H1 (cell line): Measurements from ENCODE around the gene MGST1. TPM values are rescaled to one million over a fixed set of nuclear protein-coding genes. Genes with fewer than 3 reads are reported as not detected.

Source experiments
- CTCF ChIA-PET: fragments of 300-600 bp; sonication (Branson Sonifier 250); formaldehyde crosslinking; loops from one replicate; lab custom pipeline; 2021; ENCODE audit not compliant: partially characterized antibody; lab: Charles Lee
- POLR2A ChIA-PET: fragments of 300-600 bp; sonication (Branson Sonifier 250); formaldehyde crosslinking; loops from one replicate; lab custom pipeline; 2021; ENCODE audit warnings: inconsistent platforms; ENCODE audit not compliant: partially characterized antibody; lab: Charles Lee
- DNase-seq, 2 experiments: peaks; one replicate each; pipeline versions ENCODE4 v3.0.0 to v3.0.0-alpha.2; 2010 to 2022; ENCODE audit warnings: low spot score in 2 of 2, low read depth in 1 of 2, mixed read lengths in 1 of 2
- FAIRE-seq: peaks from 2 replicates; lab custom pipeline; 2011; peaks lifted over from hg19 to GRCh38; lab: Jason Lieb, UNC
- H2AFZ ChIP-seq: 2 replicates; pipeline ENCODE4 v1.8.1; 2012; ENCODE audit warnings: low read length, inconsistent platforms
- H2AK5ac ChIP-seq: 2 replicates; pipeline ENCODE4 v1.6.1; 2013; ENCODE audit warnings: low read depth, low read length
- H2BK120ac ChIP-seq: replicated peaks from 2 replicates; pipeline ENCODE3; 2013; ENCODE audit warnings: low read depth, low read length, inconsistent platforms
- H2BK12ac ChIP-seq: 2 replicates; pipeline ENCODE4 v1.6.1; 2013; ENCODE audit warnings: low read depth, low read length
- H2BK15ac ChIP-seq: 2 replicates; pipeline ENCODE4 v1.6.1; 2013; ENCODE audit warnings: low read length
- H2BK20ac ChIP-seq: 2 replicates; pipeline ENCODE4 v1.6.1; 2013; ENCODE audit warnings: low read length
- H2BK5ac ChIP-seq: 2 replicates; pipeline ENCODE4 v1.6.1; 2013; ENCODE audit warnings: low read depth, low read length
- H3K14ac ChIP-seq: 2 replicates; pipeline ENCODE4 v1.6.1; 2013; ENCODE audit warnings: inconsistent platforms; ENCODE audit not compliant: insufficient read length
- H3K18ac ChIP-seq: 2 replicates; pipeline ENCODE4 v1.6.1; 2013; ENCODE audit warnings: low read length; ENCODE audit errors: extremely low read depth
- H3K23ac ChIP-seq: 2 replicates; pipeline ENCODE4 v1.6.1; 2013; ENCODE audit warnings: inconsistent platforms; ENCODE audit not compliant: insufficient read length
- H3K23me2 ChIP-seq: 2 replicates; pipeline ENCODE4 v1.6.1; 2013; ENCODE audit warnings: low read depth, low read length
- H3K27ac ChIP-seq: 2 replicates; pipeline ENCODE4 v1.6.1; 2011; ENCODE audit warnings: low read depth, low read length, inconsistent platforms
- H3K27me3 ChIP-seq, 4 experiments: replicated peaks in 1 of 4; 1 replicate in 1 of 4; 2 replicates in 3 of 4; pipeline versions ENCODE4 v1.6.1 to v1.8.1; 2011 to 2013; ENCODE audit warnings: low read length in 3 of 4, mild to moderate bottlenecking in 3 of 4, inconsistent platforms in 2 of 4, mixed read lengths in 2 of 4, moderate library complexity in 1 of 4; ENCODE audit not compliant: control insufficient read depth in 3 of 4, insufficient read depth in 3 of 4; ENCODE audit errors: extremely low read depth in 1 of 4
- H3K36me3 ChIP-seq, 4 experiments: 2 replicates each; pipeline versions ENCODE4 v1.6.1 to v1.8.1; 2011 to 2013; ENCODE audit warnings: mild to moderate bottlenecking in 4 of 4, low read length in 3 of 4, moderate library complexity in 2 of 4, control low read depth in 1 of 4, inconsistent platforms in 1 of 4; ENCODE audit not compliant: insufficient read depth in 4 of 4, control insufficient read depth in 2 of 4
- H3K4ac ChIP-seq: replicated peaks from 2 replicates; pipeline ENCODE3; 2013; ENCODE audit warnings: low read length, low read depth, mixed read lengths, inconsistent platforms; ENCODE audit not compliant: insufficient read length
- H3K4me1 ChIP-seq, 4 experiments: replicated peaks in 1 of 4; 1 replicate in 1 of 4; 2 replicates in 3 of 4; pipeline versions ENCODE4 v1.6.1 to v1.8.1; 2011 to 2013; ENCODE audit warnings: low read length in 3 of 4, inconsistent platforms in 2 of 4, mixed read lengths in 1 of 4; ENCODE audit not compliant: insufficient read depth in 4 of 4, control insufficient read depth in 3 of 4
- H3K4me2 ChIP-seq, 2 experiments: 2 replicates each; pipeline versions ENCODE4 v1.6.1 to v1.8.1; 2011 to 2013; ENCODE audit warnings: low read depth in 2 of 2, low read length in 2 of 2, control low read depth in 1 of 2, inconsistent platforms in 1 of 2, mild to moderate bottlenecking in 1 of 2; ENCODE audit not compliant: insufficient read depth in 1 of 2
- H3K4me3 ChIP-seq, 4 experiments: fragments of 200-600, 300-600 bp in 1 of 4; sonication (generic), shearing (Covaris generic), sonication (Bioruptor Twin) in 1 of 4; 2 replicates each; pipeline versions ENCODE4 v1.5.1 to v1.8.1; 2011 to 2016; ENCODE audit warnings: low read length in 4 of 4, low read depth in 3 of 4, control low read depth in 2 of 4, inconsistent platforms in 2 of 4, mild to moderate bottlenecking in 2 of 4, mixed read lengths in 1 of 4, moderate library complexity in 1 of 4; ENCODE audit not compliant: insufficient read depth in 2 of 4; ENCODE audit errors: extremely low read depth in 1 of 4
- H3K56ac ChIP-seq: replicated peaks from 2 replicates; pipeline ENCODE3; 2013; ENCODE audit warnings: low read depth, mild to moderate bottlenecking, mixed read lengths, low read length, inconsistent platforms; ENCODE audit not compliant: insufficient read length
- H3K79me1 ChIP-seq: 2 replicates; pipeline ENCODE4 v1.6.1; 2013; ENCODE audit warnings: low read depth, low read length, control low read depth
- H3K79me2 ChIP-seq, 2 experiments: 2 replicates each; pipeline versions ENCODE4 v1.6.1 to v1.8.1; 2012 to 2013; ENCODE audit warnings: low read length in 2 of 2, mild to moderate bottlenecking in 2 of 2, inconsistent platforms in 1 of 2; ENCODE audit not compliant: insufficient read depth in 2 of 2, control insufficient read depth in 1 of 2
- H3K9ac ChIP-seq, 4 experiments: replicated peaks in 1 of 4; 1 replicate in 1 of 4; 2 replicates in 3 of 4; pipeline versions ENCODE4 v1.6.1 to v1.8.1; 2011 to 2013; ENCODE audit warnings: low read depth in 3 of 4, low read length in 3 of 4, control low read depth in 2 of 4, mild to moderate bottlenecking in 2 of 4, moderate library complexity in 2 of 4, inconsistent platforms in 1 of 4; ENCODE audit errors: extremely low read depth in 1 of 4
- H3K9me3 ChIP-seq, 2 experiments: 2 replicates each; pipeline versions ENCODE4 v1.6.1 to v1.8.1; 2012 to 2013; ENCODE audit warnings: mild to moderate bottlenecking in 2 of 2, moderate library complexity in 2 of 2, control low read depth in 1 of 2, inconsistent platforms in 1 of 2, low read depth in 1 of 2, low read length in 1 of 2, mixed read lengths in 1 of 2; ENCODE audit not compliant: insufficient read depth in 2 of 2
- H4K20me1 ChIP-seq, 2 experiments: replicated peaks in 1 of 2; 2 replicates each; pipeline versions ENCODE3 to v1.8.1; 2011 to 2013; ENCODE audit warnings: inconsistent platforms in 2 of 2, low read length in 2 of 2, mild to moderate bottlenecking in 1 of 2; ENCODE audit not compliant: insufficient read depth in 2 of 2, control insufficient read depth in 1 of 2
- H4K5ac ChIP-seq: 2 replicates; pipeline ENCODE4 v1.6.1; 2013; ENCODE audit warnings: low read length, low read depth, mixed read lengths, inconsistent platforms; ENCODE audit not compliant: insufficient read length
- H4K8ac ChIP-seq: 2 replicates; pipeline ENCODE4 v1.8.0; 2013; ENCODE audit warnings: mild to moderate bottlenecking, moderate library complexity, low read length, inconsistent platforms; ENCODE audit not compliant: insufficient read depth; ENCODE audit errors: extremely low read depth
- H4K91ac ChIP-seq: replicated peaks from 2 replicates; pipeline ENCODE3; 2013; ENCODE audit warnings: low read length, mixed read lengths, inconsistent platforms; ENCODE audit not compliant: insufficient read length
- CHD1 ChIP-seq: IDR thresholded peaks from 2 replicates; pipeline ENCODE4 v1.6.1; 2012; ENCODE audit warnings: low read depth, low read length, improper control_type of control experiment
- CREB1 ChIP-seq: IDR thresholded peaks from 2 replicates; pipeline ENCODE4 v1.6.1; 2012; ENCODE audit warnings: inconsistent platforms
- HDAC2 ChIP-seq, 2 experiments: fragments of 300-600 bp in 1 of 2; sonication (generic) in 1 of 2; IDR thresholded peaks; 2 replicates each; pipeline ENCODE4 v1.6.1; 2011 to 2012; ENCODE audit warnings: low read depth in 2 of 2, low read length in 2 of 2, mild to moderate bottlenecking in 2 of 2, moderate library complexity in 2 of 2, borderline replicate concordance in 1 of 2, inconsistent platforms in 1 of 2
- KDM5A ChIP-seq: fragments of 200-600 bp; IDR thresholded peaks from 2 replicates; pipeline ENCODE4 v1.7.1; 2012; ENCODE audit warnings: mild to moderate bottlenecking, low read length, inconsistent platforms, mixed read lengths
- POU5F1 ChIP-seq: IDR thresholded peaks from 2 replicates; pipeline ENCODE4 v1.6.1; 2011; ENCODE audit warnings: low read depth, mild to moderate bottlenecking, low read length, moderate library complexity
- TAF7 ChIP-seq: optimal IDR thresholded peaks from 2 replicates; pipeline ENCODE3; 2011; ENCODE audit warnings: low read depth, mild to moderate bottlenecking, inconsistent platforms, low read length, moderate library complexity, borderline replicate concordance
- TCF12 ChIP-seq: IDR thresholded peaks from 2 replicates; pipeline ENCODE4 v1.6.1; 2011; ENCODE audit warnings: low read depth, mild to moderate bottlenecking, low read length
- WGBS, 2 experiments: shearing (Covaris generic) in 1 of 2; methylation state at CpG; one replicate each; pipeline versions ENCODE4 v1.1.6 to v1.1.7; 2013 to 2015; ENCODE audit warnings: low lambda C conversion rate in 2 of 2, mixed read lengths in 2 of 2, inconsistent platforms in 1 of 2, low coverage in 1 of 2, missing lambda C conversion rate in 1 of 2; ENCODE audit not compliant: insufficient replicate concordance in 2 of 2, insufficient coverage in 1 of 2, insufficient read length in 1 of 2; ENCODE audit errors: extremely low coverage in 1 of 2, missing lambda C conversion rate in 1 of 2; 5-methylcytosine and 5-hydroxymethylcytosine counted together
- polyA plus RNA-seq, 7 experiments: library from polyadenylated mRNA; depleted of rRNA in 3 of 7; stranded (reverse) in 5 of 7; unstranded in 2 of 7; fragments of >200 nt in 5 of 7; fragments of 200-250 nt in 2 of 7; gene quantifications; 1 replicate in 5 of 7; 2 replicates in 1 of 7; 4 replicates in 1 of 7; pipeline versions ENCODE4 v1.2.1 to v1.2.3, GENCODE V29; 2011 to 2013; ENCODE audit warnings: missing spikeins in 2 of 7, mixed read lengths in 2 of 7
- total RNA-seq: library from RNA; stranded (reverse); fragmentation: NEBNext Ultra II Directional; extraction: Animal tissue kit (Norgen Biotek cat#: 25700); gene quantifications from 2 replicates; pipeline ENCODE4 v1.2.1, GENCODE V29; 2021

Gene MGST1
- total and polyA plus RNA-seq, 2 of the 8 experiments (the other 6 are each of a cell fraction or from before 2014, with no cell fraction given): 442 to 478 TPM

DNA sequence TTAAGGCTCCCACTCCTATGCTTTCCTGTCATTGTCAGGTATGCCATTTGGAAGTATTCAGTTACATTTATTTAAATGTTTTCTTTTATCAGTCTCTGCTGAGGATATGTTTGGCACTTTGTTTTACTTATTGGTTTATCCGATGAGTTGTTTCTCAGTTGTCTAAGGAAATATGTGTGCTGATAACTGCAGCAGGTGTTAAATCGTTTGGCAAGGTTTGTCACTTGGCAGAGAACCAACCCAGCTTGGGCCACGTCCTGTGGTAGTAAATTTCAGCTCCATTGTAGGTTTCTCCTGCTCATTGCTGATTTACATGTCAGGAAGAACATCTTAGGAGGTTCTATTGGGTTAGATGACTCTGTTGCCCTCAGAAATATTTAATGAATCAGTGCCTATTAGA, 22.0 kb upstream of the MGST1 start:
- Histone ChIP-seq H3K79me1 (no peaks in the 10 kb centered on the region), H3K36me3 (no peaks in the 10 kb centered on the region), H2BK20ac (no peak overlapping the region), H2BK12ac (no peak overlapping the region), H2AK5ac (no peak overlapping the region), H2BK15ac (no peak overlapping the region), H3K4me2 (no peak overlapping the region), H3K56ac (no peak overlapping the region), H3K79me2 (no peaks in the 10 kb centered on the region), H3K4me3 (no peak overlapping the region), H3K9ac (no peak overlapping the region)
- FAIRE-seq (no peak), DNase-seq (no peak)
- POLR2A ChIA-PET: interaction anchor here (0.7 kb wide), 1 partner anchor 109 kb away, joined by 3 read pairs; no protein-coding TSS in a partner anchor
- TF ChIP-seq KDM5A (no peak), TCF12 (no peak), POU5F1 (no peak), CHD1 (no peak), CREB1 (no peak), TAF7 (no peak), HDAC2 (IDR thresholded peaks at IDR 0.05; ENCODE audit: borderline replicate concordance in 1 of 2, low read depth in 2 of 2, low read length in 2 of 2) (no peak)
- TF ChIP-seq, all 59 proteins: peak for 0
- H3K23me2 ChIP-seq: no peaks in the 10 kb centered on the region
- CTCF ChIA-PET: no interaction called here
- no peak overlapping the region for H3K23ac ChIP-seq
- H4K8ac ChIP-seq: no peak overlapping the region
- no peak overlapping the region for H2BK120ac ChIP-seq
- peaks cover 0 to 3% (median 3%) of the 10 kb centered on the region in 4 experiments; a peak in 1 of 7 replicates for H3K4me1 ChIP-seq
- no peak overlapping the region for H2BK5ac ChIP-seq
- WGBS, 2 experiments: 88% methylated on average over 3 of the region's 3 CpGs; no CpG with 5 or more reads in 1 of the 2 experiments
- peaks cover 0 to 3% of the 10 kb centered on the region in 2 experiments; a peak in 1 of 4 replicates for H3K9me3 ChIP-seq
- no peak overlapping the region for H3K4ac ChIP-seq
- H4K5ac ChIP-seq: no peak overlapping the region
- no peaks in the 10 kb centered on the region for H4K20me1 ChIP-seq
- no peak overlapping the region for H2AFZ ChIP-seq
- no peak overlapping the region for H3K14ac ChIP-seq
- H3K27me3 ChIP-seq: no peaks in the 10 kb centered on the region
- H3K18ac ChIP-seq: no peak overlapping the region
- H4K91ac ChIP-seq: no peak overlapping the region
- H3K27ac ChIP-seq: no peak overlapping the region
